Measurements from ENCODE around the gene QSER1.
"Not testable (repeated sequence)": the region's sequence is repeated elsewhere in the genome, so short reads cannot be mapped to it uniquely, and the experiment has no call there.

Gene QSER1

GRCh38 chr11:32937283-32937682 lies 44.7 kb downstream of the QSER1 start:
- DNase-seq, result not testable (repeated sequence)

GRCh38 chr11:32939046-32939445 lies 46.4 kb downstream of the QSER1 start:
- DNase-seq, result no peak

DNA sequence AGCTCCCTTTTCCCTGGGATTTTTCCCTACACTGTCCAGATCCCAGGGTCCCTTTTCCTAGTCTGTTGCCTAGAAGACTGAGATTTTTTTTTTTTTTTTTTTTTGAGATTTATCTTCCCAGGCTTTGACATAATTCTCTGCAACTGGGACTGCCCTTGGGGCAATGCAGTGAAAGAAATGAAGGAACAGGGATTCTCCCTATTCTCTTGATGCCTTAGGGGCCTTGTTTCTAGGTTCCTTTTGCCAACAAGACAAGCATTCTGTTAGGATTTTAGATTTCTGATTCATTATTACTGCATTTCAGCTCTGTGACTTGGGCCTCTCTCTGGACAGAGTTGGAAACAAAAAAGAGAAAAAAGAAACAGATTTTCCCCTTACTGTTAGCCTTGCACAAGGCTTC lies 47.3 kb downstream of the QSER1 start:
- DNase-seq, result no peak

DNA sequence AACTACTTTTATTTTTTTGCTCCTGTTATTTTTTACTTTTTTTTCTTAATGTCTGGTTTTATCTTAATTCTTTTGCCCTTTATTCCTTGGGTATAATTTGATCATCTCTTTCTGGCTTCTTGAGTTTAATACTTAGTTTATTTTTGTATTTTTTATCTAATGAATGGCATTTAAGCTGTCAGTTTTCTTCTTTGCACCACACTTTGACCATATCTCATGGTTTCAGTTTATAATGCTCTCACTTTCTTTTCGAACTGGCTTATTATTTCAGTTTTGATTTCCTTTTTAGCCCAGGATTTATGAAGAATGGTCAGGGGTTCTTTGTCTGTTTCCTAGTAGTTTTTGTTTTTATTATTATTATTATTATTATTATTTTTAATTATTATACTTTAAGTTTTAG lies 48.3 kb downstream of the QSER1 start:
- no peak for DNase-seq

DNA sequence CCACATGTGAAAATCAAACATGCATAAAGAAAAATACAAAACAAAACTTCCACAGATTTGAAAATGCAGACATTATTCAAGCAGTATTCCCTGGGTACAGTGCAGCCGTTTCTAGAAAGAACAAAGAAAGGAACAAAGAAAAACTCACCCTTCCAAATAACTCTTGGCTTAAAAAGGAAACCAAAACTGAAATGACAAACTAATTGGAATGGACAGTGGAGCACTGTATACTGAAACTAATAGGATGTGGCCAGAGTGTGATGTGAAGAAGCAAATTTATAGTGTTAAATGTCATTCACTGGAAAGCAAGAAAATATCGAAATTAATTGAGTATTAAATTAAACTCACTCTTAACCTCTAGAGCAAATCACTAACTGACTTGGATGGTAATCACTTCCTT lies 55.4 kb downstream of the QSER1 start:
- no peak for DNase-seq

- no peak for DNase-seq
These were observed 57.1 kb downstream of the QSER1 start for GRCh38 chr11:32949739-32950138.

- no peak for DNase-seq
These were observed 59.8 kb downstream of the QSER1 start for GRCh38 chr11:32952421-32952820.

- DNase-seq, result no peak
These were observed 61.1 kb downstream of the QSER1 start for GRCh38 chr11:32953700-32954099.

DNA sequence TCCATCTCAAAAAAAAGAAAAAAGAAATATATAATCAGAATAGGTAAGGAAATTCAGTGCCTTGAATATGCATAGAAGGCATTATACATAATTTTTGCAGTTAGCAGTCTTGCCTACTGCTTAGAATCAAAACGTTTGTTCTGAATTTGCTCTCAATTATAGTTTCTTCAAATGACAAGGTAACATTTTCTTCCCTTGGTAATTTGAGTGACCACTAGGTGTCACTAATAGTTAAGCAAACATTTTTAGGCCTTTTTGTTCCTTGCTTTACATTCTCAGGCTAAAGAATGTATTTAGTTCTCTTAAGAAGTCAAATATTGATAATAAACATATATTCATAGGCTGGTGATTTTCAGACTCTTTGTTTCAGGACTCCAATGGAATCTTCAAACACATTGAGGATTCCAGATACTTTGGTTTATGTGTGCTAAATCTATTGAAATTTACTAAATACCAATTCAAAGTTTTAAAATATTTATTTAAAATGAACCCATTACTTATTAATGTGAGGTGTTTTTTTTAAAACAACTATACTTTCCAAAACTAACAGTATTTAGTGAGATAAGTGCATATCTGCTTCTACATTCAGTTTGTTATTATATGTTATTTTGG lies 68.0 kb downstream of the QSER1 start:
- DNase-seq, result peak; percentile 31

- DNase-seq, result no peak
These were observed 69.4 kb downstream of the QSER1 start for GRCh38 chr11:32962016-32962415.

DNA sequence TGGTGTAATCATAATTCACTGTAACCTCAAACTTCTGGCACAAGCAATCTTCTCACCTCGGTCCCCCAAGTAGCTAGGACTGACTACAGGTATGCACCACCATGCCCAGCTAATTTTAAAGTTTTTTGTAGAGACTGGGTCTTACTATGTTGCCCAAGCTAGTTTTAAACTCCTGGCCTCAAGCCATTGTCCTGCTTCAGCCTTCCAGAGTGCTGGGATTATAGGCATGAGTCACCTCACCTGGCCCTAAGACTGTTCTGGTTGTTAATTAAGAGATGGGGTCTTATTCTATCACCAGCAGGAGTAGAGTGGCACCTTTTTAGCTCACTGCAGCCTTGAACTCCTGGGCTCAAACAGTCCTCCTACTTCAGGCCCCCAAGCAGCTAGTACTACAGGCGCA lies 71.1 kb downstream of the QSER1 start:
- DNase-seq, result no peak

DNA sequence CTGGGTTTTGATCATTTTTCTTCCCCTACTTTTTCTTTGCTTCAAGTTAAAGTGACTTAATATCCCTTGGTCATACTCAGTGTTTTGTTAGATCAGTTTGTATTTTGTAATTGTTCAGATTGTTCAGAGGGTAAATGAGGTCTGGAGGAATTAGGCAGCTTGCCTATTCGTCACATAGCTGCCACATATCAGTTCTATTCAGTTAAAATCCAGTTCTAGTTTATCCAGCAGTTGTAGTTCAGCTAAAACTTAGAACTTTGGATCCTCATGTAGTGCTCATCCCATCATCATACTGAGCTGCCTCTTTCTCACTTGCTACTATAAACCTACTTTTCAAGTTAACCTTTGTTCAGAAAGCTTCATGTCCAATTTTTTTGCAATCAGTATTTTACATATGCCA lies 75.9 kb downstream of the QSER1 start:
- no peak for DNase-seq

DNA sequence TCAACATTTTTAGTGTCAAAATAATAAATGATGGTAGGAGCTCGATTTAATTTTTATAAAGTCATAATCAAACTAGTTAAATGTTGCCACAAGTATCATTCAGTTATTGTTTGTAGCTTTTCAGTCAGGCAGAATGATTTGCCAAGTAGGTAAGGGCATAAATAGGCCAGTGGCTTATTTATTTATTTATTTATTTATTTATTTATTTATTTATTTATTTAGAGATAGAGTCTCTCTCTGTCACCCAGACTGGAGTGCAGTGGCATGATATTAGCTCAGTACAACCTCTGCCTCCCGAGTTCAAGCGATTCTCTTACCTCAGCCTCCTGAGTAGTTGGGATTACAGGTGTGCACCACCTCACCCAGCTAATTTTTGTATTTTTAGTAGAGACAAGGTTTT lies 79.6 kb downstream of the QSER1 start:
- DNase-seq, result not testable (repeated sequence)

- no peak for DNase-seq
These were observed 80.2 kb downstream of the QSER1 start for GRCh38 chr11:32972781-32973180.

DNA sequence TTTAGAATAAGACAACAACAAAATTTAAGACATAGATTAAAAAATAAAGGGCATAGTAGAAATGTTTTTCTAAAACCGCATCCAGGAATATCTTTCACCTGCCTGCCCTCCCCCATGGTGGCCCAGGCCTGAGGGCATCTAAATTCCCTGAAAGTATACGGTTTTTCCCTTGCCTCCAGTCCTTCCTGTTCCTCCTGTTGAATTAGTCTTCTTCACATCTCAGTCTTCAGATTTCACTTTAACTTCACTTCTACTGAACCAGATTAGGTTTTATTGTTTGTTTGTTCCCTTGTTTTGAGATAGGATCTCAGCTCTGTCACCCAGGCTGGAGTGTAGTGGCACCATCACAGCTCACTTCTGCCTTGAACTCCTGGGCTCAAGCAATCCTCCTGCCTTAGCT lies 90.0 kb downstream of the QSER1 start:
- DNase-seq, result no peak

GRCh38 chr11:32983506-32983905 lies 90.9 kb downstream of the QSER1 start:
- DNase-seq, result no peak

- DNase-seq, result no peak
These were observed 93.0 kb downstream of the QSER1 start for GRCh38 chr11:32985600-32985999.

- DNase-seq, result no peak
These were observed 95.2 kb downstream of the QSER1 start for GRCh38 chr11:32987851-32988250.

- DNase-seq, result no peak
These were observed 97.9 kb downstream of the QSER1 start for GRCh38 chr11:32990481-32990880.

DNA sequence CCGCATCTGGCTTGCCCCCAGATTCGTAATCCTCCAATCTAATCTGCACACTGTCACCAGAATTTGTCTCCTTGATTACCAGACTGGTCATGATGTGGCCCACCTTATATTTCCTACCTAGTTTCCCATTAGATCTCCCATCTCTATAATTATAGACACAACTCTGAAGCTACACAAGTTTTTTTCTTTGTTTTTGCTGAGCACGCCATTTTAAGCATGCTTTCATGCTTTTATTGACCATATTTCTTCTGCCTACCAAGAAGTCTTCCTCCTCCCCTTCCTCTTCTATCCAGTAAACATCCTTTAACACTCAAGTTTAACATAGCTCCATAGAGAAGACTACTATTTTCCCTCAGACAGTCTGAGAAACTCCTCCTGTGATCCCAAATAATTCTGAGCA lies 98.8 kb downstream of the QSER1 start:
- no peak for DNase-seq

DNA sequence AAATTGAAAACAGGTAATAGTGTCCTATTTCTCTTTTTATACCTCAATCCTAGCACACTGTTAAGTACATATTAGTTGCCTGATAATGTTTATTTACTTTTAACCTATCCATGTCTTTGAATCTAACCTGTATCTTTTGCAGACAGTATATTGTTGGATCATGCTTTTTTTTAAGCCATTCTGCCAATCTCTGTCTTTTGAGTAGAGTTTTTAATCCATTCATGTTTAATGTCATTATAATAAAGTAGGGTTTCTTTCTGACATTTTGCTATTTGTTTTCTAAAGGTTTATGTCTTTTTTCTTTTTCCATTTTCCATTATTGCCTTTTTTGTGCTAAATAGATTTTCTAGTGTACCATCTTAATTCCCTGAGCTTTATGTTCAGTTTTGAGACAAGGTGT lies 99.3 kb downstream of the QSER1 start:
- no peak for DNase-seq

DNA sequence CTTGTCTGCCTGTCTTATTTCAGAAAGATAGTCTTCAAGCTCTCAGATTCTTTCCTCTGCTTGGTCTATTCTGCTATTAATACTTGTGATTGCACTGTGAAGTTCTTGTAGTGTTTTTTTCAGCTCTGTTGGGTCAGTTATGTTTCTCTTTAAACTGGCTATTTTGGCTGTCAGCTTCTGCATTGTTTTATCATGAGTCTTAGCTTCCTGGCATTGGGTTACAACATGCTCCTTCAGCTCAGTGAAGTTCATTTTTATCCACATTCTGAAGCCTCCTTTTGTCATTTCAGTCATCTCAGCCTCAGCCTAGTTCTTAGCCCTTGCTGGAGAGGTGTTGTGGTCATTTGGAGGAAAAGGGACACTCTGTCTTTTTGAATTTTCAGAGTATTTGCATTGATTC lies 107.6 kb downstream of the QSER1 start:
- DNase-seq, result no peak

DNA sequence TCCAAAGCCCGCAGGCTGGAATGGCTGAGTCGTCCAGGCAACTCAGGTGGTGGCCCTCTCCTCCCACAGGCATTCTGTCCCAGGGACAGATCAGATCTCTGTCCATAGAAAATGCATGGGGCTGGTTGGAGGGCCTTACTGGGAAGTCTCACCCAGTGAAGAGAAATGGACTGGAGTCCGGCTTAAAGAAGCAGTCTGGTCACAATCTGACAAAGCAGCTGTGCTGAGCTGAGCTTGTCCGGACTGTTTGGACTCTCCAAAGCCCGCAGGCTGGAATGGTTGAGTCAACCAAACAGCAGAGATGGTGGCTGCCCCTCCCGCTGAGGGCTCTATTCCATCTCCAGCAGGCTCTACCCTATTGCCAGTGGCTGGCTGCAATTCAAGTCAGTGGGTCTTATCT lies 108.7 kb downstream of the QSER1 start:
- no peak for DNase-seq

DNA sequence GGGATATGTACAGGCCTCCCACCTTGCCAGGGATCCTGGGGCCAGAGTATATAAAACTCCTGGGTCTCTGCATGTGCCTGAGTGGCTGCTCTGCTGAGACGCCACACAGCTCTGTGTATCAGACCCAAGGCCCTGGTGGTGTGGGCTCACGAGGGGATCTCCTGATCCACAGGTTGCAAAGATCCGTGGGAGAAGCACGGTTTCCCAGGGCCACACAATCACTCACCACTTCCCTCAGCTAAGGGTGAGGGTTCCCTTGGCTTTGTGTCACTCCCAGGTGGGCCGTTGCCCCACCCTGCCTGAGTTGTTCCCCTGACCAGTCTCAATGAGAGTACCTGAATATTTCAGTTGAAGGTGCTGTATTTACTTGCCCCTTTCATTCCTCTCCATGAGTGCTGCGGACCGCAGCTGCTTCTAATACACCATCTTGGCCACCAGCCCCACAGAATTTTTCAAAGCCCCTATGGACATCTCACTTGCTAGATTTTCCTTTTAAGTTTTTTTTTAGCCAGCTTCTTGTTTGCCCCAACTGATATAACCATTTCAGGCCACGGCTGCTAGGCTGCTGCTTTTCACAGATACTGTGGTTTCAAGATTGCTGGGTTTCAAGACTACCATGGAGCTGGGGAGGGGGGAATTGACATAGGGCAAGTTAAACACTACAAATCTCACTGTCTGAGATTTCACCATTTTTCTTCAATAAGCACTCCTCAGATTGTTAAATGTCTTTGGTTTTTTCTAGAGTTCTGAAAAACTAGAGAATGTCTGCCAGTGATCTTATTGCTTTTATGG lies 109.3 kb downstream of the QSER1 start:
- no peak for DNase-seq

DNA sequence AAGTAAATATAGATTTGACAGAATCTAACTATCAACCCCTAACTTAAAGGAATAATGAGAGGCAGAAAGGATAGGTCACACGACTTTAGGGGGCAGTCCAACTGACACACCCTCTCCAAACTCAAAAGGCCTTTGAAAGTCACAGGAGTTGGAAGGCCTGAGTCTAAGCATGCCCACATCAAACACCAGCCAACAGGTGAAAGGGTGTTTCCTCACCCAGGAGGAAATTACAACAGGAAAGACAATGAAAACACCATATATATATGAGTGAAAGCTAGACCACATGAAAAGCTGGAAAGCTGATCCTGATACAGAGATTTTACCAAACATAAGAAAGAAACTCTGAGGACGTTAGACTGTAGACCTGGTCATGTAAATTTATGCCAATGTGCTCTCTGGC lies 112.6 kb downstream of the QSER1 start:
- DNase-seq, result no peak

All from NCI-H2029 (cell line).